NCI-H128 (cell line): Measurements from ENCODE around the gene STRADB.
"Not testable (repeated sequence)": the region's sequence is repeated elsewhere in the genome, so short reads cannot be mapped to it uniquely, and the experiment has no call there.

Experiments used
- DNase-seq: peaks from one replicate; lab custom pipeline; 2025; ENCODE audit not compliant: unreplicated experiment; lab: John Stamatoyannopoulos, UW

The STRADB gene, protein sequence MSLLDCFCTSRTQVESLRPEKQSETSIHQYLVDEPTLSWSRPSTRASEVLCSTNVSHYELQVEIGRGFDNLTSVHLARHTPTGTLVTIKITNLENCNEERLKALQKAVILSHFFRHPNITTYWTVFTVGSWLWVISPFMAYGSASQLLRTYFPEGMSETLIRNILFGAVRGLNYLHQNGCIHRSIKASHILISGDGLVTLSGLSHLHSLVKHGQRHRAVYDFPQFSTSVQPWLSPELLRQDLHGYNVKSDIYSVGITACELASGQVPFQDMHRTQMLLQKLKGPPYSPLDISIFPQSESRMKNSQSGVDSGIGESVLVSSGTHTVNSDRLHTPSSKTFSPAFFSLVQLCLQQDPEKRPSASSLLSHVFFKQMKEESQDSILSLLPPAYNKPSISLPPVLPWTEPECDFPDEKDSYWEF

DNA sequence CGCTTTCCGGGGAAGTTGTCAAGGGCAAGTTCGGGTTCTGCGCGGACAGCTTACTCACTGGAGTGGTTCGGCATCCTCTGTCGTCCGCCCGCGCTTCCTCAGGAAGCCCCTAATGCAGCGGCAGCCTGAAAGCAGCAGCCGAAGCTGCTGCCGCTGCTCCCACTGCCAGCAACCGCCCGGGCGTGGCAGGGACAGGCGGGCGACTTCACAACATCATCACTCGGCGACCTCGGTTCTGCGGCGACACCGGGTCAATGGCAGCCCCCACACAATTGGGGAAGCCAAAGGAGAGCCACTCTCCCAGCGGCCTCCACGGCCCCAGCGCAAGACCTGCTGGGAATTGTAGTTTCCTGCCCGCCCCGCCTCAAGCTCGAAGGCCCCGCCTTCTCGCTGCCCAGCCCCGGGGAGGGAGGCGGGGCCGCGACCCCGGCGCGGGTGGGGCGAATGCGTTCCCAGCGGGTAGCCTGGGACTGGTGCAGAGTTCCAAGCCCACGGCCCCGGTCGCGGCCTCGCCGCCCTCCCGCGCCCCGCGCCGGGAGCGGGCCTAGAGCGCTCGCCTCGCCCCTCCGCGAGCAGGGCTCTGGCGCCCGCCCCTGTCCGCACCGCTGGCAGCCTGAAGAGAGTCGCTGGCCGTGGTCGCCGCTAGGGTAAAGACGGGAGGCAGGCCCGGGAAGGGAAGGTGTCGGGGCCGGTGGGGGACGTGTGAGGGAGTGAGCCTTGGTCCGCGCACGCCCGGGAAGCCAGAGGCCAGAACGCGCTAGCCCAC is at the start of gene STRADB, which contains the start of gene TRAK2:
Gene STRADB (plus strand): TSS at position 449 of the 766 bp plus-strand sequence. CDS start 3,101 bp downstream, outside the sequence.
Gene TRAK2 (minus strand): TSS at position 167 of the 766 bp plus-strand sequence. CDS start 30,951 bp downstream, outside the sequence.
- peak; percentile 78 for DNase-seq

GRCh38 chr2:201401815-201402214 is 49.7 kb upstream of the STRADB start:
- DNase-seq, result no peak

DNA sequence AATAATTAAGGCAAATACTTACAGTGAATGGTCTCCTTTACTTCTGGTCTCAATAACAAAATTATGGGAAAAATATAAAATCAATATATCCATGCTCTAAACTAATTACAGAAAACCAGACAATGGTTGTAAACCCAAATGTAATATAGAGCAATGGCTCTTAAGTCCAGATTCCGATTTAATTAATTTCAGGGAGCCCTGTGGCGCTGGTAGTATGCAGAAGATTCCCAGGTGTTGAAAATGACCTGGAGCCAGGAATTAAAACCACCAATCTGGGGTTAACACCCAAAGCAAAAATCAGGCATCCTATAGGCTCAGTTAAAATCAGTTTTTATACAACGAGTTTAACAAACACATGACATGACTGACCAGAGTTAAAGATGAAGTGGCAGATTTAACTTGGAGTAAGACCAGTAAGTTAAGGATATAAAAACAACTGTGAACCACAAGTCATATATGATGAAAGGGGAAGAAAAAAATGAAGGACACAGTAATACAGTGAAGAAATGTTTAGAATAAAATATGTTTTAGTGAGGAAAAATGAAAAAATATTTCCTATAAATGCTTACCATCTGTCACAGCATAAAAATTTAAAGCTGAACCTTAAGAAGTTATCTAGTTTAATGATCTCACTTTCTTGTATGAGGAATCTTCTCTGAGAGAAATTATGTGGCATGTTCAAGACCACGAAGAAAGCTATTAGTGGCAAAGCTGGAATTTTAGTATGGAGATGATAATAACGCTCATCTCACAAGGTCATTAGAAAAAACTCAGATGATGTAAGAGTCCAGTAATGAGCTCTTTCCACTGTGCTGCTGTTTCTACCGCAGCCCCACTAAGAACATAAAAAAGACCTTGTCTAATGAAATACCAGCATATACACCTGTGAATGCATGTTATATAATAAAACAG is 48.6 kb upstream of the STRADB start:
- no peak for DNase-seq

DNA sequence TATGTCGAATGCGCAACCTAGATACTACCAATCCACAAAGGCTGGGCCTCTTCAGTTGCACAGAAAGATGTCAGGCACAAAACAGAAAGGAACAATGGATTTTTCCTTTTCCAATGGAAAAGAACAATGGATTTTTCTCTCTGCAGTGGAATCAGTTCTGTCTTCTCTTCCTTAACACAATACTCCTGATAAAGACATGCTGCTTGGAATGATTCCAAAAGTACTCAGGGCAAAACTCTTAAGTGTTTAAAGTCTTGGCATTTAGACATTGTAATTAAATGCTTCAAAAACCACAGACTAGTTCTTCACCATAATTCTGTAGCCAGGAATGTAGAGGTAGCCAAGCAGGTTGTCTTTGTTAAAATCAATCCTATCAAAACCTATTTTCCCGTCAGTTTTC is 47.7 kb upstream of the STRADB start:
- DNase-seq, result no peak

GRCh38 chr2:201404699-201405280 is 46.8 kb upstream of the STRADB start:
- no peak for DNase-seq

GRCh38 chr2:201406077-201406662 is 45.4 kb upstream of the STRADB start:
- DNase-seq, result no peak

GRCh38 chr2:201407265-201407664 is 44.3 kb upstream of the STRADB start:
- no peak for DNase-seq

DNA sequence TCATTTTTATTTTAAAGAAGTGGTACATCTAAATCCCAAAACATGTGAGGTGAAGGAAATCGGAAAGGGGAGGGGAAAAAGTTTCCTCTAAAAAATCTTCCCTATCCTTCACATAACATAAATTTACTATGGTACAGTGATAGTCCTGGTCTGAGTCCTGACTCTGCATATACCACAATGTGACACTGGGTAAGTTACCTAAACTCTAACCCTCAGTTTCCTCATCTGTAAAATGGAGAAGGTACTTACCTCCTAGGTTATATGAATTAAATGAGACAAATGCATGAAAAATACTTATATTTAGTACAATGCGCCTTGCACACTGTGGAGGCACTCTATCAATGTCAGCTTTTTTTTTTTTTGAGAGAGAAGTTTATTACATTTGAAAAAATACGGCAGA is 42.6 kb upstream of the STRADB start:
- DNase-seq, result no peak

- DNase-seq, result no peak
Measured at GRCh38 chr2:201411421-201411820, 40.1 kb upstream of the STRADB start.

GRCh38 chr2:201413143-201413542 is 38.4 kb upstream of the STRADB start:
- no peak for DNase-seq

GRCh38 chr2:201413552-201413951 is 38.0 kb upstream of the STRADB start:
- no peak for DNase-seq

DNA sequence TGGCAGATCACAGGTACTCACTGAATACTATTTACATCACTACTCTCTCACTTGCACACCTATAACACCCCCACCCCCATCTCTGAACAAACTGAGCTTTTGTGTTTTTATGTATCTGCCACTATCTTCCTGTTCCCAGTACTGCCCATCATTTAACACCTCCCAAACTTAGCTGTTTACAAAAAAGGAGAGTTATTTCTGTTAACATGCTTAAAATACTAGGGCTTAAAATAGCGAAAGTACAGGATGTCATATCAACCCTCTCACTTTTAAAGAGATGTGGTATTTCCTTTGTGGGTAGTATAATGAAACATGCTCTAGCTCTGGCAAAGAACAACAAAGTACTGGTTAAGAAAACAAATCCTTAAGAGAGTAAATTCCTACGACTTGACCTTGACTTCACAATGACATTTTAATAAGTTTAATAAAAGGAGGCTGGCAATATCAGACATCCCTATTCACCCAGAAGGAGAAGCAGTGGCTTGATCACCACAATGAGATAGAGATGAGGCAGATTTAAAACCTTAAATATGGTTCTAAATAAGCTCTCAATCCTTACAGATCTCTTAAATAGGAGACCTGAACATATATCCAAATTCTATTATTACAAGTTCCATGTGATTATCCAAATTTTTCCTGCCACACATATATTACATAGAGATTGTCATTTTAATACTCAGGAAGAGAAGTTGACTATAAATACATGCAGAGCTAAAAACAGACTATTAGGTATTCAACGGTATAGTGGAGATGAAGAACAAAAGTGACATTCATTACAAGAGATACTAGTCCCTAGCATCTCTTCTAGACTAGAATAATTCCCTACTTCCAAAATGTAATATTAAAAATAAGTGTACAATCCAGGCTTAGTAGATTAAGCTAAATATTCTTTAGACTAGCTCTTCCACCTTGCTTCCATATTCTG is 37.2 kb upstream of the STRADB start:
- no peak for DNase-seq

DNA sequence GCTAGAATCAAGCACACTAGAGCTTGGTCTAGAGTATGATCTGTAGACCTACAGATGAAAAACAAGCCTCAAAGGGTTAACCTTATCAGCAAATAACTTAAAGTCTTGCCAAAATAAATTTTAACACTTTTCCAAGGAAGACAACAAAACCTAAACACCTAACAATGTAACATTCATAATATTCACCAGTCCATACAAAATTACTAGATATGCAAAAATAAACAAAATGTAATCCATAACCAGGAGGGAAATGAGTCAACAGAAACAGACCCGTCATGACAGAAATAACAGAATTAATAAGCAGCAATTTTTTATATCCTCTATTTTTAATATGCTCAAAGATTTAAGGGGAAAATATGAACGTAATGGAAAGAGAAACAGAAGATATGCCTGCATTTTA is 36.4 kb upstream of the STRADB start:
- DNase-seq, result no peak

- DNase-seq, result no peak
Measured at GRCh38 chr2:201419057-201419635, 32.4 kb upstream of the STRADB start.

GRCh38 chr2:201419986-201420385 is 31.6 kb upstream of the STRADB start:
- DNase-seq, result no peak

DNA sequence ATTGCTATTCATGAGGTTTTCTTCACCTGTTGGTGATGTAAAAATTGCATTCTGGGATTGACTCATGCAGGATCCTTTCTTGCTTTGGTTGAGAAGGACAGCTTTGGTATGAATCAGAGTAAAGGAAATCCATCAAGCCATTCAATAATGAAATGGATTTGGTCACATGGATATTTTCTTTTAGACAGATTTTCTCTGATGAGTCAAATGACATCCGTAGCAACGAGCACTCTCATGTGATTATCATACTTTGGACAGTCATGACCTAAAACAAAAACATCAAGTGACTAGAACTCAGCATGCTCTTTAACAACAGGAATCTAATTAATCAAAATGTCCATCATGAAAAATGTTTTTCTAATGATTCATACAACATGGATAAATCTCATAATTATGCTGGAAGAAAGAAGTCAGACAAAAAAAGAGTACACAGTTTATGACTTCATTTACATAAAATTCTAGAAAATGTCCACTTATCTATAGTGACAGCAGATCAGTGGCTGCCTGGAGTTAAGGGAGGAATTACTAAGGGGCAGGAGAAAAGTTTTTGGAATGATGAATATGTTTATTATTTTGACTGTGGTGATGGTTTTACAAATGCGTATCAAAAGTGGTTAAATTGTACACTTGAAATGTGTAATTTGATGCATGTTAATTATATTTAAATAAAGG is 31.0 kb upstream of the STRADB start:
- DNase-seq, result no peak

GRCh38 chr2:201425952-201426351 is 25.6 kb upstream of the STRADB start:
- DNase-seq, result no peak

DNA sequence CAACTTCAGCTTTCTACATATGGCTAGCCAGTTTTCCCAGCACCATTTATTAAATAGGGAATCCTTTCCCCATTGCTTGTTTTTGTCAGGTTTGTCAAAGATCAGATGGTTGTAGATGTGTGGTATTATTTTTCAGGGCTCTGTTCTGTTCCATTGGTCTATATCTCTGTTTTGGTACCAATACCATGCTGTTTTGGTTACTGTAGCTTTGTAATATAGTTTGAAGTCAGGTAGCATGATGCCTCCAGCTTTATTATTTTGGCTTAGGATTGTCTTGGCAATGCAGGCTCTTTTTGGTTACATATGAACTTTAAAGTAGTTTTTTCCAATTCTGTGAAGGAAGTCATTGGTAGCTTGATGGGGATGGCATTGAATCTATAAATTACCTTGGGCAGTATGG is 23.2 kb upstream of the STRADB start:
- DNase-seq, result not testable (repeated sequence)
